GM19023 (cell line): ENCODE data around the gene ASXL1.
"Not testable (repeated sequence)": the region's sequence is repeated elsewhere in the genome, so short reads cannot be mapped to it uniquely, and the experiment has no call there.

Experiments
- ATAC-seq: cut with Tn5 transposase; IDR thresholded peaks from one replicate; pipeline ENCODE4 v1.9.1; 2021; ENCODE audit warnings: mild to moderate bottlenecking, moderate library complexity; ENCODE audit not compliant: unreplicated experiment

The ASXL1 gene

DNA sequence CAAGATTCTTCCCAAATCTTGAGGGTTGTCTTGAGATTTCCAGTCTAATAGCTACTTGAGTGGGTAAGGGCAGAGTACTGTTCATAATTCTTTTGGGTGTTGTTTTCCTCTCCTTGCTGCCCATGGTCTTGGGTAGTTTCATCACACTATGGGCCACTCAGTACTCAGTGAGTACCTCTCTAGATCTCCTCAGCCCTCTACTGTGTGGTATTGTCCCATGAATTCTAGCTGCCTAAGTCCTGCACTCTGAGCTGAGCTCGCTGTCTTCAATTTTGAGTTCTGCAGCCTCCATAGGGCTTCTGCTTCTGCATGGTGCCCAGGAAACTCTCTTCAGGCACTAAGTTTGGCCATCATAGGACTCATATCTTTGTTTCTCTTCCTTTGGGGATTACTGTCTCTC is 42.3 kb downstream of the ASXL1 start:
- no peak for ATAC-seq

- ATAC-seq = no peak
Measured at GRCh38 chr20:32404017-32404416, 45.9 kb downstream of the ASXL1 start.

GRCh38 chr20:32406701-32407100 is 48.6 kb downstream of the ASXL1 start:
- no peak for ATAC-seq

GRCh38 chr20:32407131-32407750 is 49.1 kb downstream of the ASXL1 start:
- not testable (repeated sequence) for ATAC-seq

DNA sequence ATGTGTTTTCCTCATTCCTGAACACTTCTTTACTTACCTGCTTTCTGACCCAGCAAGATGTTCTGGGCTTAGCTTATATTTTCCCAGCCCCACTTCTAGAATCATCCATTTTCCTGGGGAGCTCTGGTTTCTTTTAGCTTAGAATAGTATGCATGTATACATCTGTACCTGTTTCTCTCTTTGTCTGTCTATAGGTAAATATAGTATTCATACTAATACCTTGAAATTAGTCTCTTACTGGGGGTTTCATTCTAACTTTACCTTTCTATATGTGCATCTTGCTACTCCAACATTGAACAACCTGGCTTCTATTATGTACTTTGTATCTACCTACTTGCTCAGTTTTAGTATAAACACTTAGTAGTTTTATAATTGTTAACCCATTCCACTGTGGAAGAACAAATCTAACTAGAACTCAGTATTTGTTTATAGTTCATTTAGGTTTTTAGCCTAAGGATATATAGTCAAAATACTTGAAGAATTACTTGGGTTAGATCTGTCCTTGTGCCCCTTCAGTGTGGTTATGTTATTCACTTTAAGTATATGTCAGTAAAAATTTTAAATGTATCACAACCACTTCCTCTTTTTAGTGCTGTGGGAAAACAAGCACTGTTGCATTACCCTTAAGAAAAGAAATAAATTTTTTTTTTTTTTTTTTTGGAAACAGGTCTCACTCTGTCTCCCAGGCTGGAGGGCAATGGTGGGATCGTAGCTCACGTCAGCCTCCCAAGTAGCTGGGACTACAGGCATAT is 54.0 kb downstream of the ASXL1 start:
- ATAC-seq = no peak

DNA sequence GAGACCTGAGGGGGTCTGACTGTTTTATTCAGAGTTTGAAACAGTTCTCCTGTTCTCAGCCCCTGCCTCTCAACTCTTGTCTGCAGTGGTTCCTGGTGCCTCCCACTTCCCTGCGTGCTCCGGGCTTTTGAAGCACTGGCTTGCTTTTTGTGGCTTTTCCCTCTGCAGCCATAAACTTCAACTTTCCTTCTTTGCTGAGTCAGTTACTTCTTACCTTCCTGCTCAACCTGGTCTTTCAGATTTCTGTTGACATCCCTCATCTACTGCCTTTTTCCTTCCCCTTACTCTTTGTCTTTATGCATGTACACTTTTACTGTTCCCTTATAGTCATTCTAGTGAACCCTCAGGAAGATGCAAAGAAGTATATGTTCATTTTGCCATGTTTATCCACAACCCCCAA is 57.4 kb downstream of the ASXL1 start:
- ATAC-seq = no peak

DNA sequence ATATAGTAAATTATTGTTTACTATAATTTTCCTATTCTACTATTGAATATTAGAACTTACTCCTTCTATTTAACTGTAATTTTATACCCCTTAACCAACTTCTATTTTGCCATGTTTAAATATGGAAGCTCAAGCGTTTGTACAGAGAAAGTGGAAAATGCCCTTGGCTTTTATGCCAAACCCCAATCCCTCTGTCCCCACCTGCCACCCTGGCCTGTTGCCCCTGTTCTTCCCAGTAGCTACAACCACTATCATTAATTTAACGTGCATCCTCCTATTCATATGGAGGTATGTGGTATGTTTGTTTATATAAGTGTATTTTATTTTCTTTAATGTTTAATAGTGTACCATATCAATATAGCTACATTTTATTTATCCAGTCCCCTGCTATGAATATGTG is 58.1 kb downstream of the ASXL1 start:
- no peak for ATAC-seq

DNA sequence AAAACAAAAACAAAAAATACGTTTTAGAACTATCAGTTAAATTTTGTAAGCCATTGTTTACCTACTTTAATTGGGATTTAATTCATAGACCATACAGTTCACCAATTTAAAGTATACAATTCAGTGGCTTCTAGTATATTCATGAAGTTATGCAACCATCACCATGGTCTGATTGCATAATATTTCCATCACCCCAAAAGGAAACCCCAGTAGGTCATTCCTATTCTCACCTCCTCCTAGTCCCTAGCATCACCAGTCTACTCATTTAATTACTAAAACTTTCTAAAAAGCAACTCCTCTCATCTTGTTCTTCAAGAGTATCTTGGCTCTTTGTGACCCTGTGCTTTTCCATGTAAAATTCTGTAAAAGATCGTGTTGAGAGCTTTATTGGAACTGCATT is 60.2 kb downstream of the ASXL1 start:
- no peak for ATAC-seq

- ATAC-seq = no peak
Measured at GRCh38 chr20:32421290-32421689, 63.2 kb downstream of the ASXL1 start.

DNA sequence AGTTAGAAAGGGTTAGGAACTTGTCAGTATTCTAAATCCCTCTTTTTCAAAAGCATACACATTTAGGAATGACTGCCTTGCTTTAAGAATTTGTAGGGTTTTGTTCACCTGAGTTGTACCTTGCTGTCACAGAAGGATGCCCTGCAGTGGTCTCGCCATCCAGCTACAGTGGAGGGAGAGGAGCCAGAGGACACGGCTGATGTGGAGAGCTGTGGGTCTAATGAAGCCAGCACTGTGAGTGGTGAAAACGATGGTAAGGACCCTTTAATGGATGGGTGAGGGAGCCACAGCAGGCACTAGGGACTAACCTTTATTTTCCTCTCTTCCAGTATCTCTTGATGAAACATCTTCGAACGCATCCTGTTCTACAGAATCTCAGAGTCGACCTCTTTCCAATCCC is 69.9 kb downstream of the ASXL1 start:
- ATAC-seq = no peak

- no peak for ATAC-seq
Measured at GRCh38 chr20:32429343-32429742, 71.2 kb downstream of the ASXL1 start.

DNA sequence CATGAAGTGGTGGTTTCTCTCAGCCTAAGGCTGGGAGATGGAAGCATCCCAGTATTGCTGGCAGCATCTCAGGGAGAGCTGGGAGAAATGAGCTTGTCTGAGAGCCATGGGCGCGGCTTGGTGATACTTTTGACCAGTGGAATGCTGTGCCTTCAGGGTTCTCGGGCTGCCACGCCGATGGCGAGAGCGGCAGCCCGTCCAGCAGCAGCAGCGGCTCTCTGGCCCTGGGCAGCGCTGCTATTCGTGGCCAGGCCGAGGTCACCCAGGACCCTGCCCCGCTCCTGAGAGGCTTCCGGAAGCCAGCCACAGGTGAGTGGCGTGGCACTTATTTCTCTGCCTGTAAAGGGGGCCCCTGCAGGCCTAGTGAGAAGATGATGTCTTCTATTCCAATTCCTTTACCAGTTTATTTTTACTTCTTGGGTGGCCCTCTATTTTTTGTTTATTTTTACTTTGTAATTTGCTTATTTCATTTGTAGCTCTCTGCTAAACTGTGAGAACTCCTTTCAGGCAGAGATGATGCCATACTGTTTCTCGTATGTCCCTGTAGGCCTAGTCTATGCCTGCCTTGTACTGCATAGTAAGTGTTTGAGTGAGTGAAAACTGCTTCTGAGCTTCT is 71.7 kb downstream of the ASXL1 start:
- ATAC-seq = no peak

- ATAC-seq = no peak
Measured at GRCh38 chr20:32431457-32431856, 73.3 kb downstream of the ASXL1 start.

DNA sequence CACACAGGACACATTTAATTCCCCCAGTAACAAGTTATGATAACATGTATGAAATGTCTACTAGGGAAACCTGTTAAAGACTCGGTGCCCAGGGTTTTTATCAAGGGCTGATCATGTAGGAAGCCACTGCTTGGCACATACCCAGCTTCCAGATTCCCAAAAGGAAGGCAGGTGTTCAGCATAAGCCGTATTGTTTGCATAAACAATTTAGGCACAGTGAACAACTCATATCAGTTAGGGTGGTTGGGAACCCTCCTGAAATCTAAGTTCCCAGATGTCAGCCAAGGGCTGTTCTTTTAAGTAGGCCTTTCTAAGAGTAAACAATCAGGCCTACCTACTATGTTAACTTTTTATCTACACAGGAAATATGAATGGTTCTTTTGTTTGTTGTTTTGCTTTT is 74.1 kb downstream of the ASXL1 start:
- ATAC-seq = no peak

GRCh38 chr20:32433311-32434021 is 75.3 kb downstream of the ASXL1 start:
- ATAC-seq = no peak

DNA sequence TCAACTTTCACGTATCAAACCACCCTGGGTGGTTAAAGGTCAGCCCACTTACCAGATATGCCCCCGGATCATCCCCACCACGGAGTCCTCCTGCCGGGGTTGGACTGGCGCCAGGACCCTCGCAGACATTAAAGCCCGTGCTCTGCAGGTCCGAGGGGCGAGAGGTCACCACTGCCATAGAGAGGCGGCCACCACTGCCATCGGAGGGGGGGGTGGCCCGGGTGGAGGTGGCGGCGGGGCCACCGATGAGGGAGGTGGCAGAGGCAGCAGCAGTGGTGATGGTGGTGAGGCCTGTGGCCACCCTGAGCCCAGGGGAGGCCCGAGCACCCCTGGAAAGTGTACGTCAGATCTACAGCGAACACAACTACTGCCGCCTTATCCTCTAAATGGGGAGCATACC is 76.3 kb downstream of the ASXL1 start:
- no peak for ATAC-seq

GRCh38 chr20:32435449-32436107 is 77.4 kb downstream of the ASXL1 start:
- ATAC-seq = no peak

DNA sequence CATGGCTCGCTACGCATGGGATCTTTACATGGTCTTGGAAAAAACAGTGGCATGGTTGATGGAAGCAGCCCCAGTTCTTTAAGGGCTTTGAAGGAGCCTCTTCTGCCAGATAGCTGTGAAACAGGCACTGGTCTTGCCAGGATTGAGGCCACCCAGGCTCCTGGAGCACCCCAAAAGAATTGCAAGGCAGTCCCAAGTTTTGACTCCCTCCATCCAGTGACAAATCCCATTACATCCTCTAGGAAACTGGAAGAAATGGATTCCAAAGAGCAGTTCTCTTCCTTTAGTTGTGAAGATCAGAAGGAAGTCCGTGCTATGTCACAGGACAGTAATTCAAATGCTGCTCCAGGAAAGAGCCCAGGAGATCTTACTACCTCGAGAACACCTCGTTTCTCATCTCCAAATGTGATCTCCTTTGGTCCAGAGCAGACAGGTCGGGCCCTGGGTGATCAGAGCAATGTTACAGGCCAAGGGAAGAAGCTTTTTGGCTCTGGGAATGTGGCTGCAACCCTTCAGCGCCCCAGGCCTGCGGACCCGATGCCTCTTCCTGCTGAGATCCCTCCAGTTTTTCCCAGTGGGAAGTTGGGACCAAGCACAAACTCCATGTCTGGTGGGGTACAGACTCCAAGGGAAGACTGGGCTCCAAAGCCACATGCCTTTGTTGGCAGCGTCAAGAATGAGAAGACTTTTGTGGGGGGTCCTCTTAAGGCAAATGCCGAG is 78.2 kb downstream of the ASXL1 start:
- no peak for ATAC-seq

GRCh38 chr20:32436968-32437367 is 78.8 kb downstream of the ASXL1 start:
- ATAC-seq = no peak

DNA sequence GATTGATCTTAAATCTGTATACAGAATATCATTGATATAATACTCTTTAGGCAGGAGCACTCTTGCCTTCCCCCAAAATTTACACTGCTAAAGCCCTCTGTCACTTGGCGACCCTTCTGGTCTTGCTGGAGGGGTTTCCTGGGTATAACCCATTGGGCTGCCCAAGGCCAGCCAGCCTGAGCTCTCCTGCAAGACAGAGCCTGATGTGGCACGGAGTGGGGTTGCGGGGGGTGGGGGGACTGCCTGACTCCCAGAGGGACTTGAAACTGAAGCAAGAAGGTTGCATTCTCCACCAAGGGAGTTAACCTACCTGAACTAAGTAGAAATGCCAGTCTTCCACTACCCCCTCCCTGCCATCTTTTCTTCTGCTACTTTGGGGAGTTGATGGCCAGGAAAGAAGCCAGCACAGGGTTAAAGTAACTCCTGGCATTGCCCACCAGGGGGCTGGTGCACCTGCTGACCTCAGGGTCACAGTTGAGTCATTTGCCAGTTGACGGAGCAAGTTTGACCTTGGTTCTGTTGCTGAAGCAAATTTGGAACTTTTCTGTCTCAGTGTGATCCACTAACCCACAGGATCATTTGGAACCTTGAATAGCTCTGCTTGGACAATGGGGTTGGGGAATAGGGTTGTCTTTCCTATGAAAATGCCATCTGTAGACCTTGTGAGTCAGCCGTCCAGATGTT is 79.4 kb downstream of the ASXL1 start:
- ATAC-seq = no peak
